Putamen (tissue), 1 donor: ENCODE results near the gene UBA6.
A peak's percentile ranks its signal among the peaks of the same experiment; 100 is the strongest.
"Not testable (repeated sequence)": the region's sequence is repeated elsewhere in the genome, so short reads cannot be mapped to it uniquely, and the experiment has no call there.

Experiments
- DNase-seq: peaks from one replicate; pipeline ENCODE4 v3.0.0-alpha.2; 2016; ENCODE audit warnings: low spot score

Gene UBA6

GRCh38 chr4:67660418-67660817 is 40.5 kb downstream of the UBA6 start:
- no peak for DNase-seq

GRCh38 chr4:67659065-67659464 is 41.9 kb downstream of the UBA6 start:
- DNase-seq, result no peak

DNA sequence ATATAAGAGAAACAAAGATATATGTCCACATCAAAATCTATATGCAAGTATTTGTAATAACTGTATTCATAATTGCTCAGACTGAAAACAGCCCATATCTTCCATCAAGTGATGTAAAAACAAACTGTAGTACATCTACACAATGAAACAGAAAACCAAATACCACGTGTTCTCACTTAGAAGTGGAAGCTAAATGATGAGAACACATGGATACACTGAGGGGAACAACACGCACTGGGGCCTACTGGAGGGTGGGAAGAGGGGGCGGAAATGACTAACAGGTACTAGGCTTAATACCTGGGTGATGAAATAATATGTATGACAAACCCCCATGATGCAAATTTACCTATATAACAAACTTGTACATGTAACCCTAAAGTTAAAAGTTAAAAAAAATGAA is 42.7 kb downstream of the UBA6 start:
- DNase-seq, result no peak

- DNase-seq, result no peak
Observed at GRCh38 chr4:67651536-67651935, 49.4 kb downstream of the UBA6 start.

DNA sequence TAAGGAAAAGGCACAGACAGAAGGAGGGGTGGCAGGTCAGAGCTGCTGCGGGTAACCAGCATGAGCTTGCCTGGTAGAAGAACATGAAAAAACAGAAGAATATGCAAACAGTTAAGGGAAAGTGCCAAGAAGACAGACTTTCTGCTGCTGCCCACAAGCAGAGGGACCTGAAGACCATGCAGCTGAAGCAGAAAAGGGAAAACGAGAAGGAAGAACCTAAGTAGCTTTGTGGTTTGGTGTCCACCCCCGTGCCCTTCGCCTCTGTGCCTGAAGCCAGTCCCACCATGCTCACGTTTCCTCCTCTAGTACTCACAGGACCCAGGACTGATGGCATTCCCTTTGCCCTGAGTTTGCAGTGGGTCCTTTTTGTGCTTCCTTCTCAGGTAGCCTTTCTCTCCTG is 62.8 kb downstream of the UBA6 start:
- DNase-seq, result no peak

- not testable (repeated sequence) for DNase-seq
Observed at GRCh38 chr4:67636978-67637377, 64.0 kb downstream of the UBA6 start.

DNA sequence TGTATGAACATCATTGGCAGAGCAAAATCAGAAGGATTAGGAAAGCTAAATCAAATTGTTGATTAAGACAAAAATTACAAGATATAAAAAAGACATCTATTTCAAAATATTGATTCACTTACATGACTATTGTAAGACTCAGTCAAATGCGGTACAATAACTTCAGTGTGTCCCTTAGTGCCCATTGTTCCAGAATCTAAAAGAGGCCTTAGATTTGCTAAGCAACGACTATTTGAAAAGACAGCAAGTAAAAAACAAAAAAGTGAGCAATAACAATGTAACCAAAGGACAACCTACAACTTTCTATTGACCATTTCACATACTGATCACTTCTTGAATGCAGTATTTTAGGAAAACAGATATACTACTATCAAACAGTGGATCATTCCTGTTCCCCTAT is 65.6 kb downstream of the UBA6 start:
- peak; percentile 6 for DNase-seq

GRCh38 chr4:67634741-67635140 is 66.2 kb downstream of the UBA6 start:
- no peak for DNase-seq

GRCh38 chr4:67632492-67632891 is 68.5 kb downstream of the UBA6 start:
- DNase-seq, result no peak

- DNase-seq, result peak; percentile 15
Observed at GRCh38 chr4:67624939-67625338, 76.0 kb downstream of the UBA6 start.

DNA sequence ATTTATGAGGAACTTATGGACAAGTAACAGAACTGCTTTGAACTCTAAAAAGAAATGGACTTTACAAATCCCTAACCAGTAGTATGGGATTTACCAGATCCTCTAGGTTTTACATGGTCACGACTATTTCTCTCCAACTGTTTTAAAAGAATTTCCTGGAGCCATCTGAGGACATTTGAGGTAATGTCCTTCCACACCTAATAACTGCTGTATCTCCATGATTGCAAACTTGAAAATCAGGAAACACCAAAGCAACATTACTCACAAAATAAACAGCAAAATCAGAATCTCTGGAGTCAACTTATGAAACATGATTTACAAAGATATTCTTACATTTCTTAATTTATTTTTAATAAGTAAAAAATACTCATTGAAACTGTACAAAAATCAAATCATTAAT is 84.5 kb downstream of the UBA6 start:
- DNase-seq, result no peak

DNA sequence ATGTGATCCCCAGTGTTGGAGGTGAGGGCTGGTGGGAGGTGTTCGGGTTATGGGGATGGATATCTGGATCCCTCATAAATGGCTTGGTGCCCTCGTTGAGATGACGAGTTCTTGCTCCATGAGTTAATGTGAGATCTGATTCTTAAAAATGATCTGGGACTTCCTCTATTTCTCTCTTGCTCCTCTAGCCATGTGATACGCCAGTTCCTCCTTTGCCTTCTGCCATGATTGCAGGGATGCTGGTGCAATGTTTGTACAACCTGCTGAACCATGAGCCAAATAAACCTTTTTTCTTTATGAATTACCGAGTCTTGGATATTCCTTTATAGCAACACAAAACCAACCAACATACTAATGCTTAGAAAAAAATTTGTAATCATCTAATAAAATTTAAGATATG is 85.8 kb downstream of the UBA6 start:
- no peak for DNase-seq

- no peak for DNase-seq
Observed at GRCh38 chr4:67614186-67614585, 86.8 kb downstream of the UBA6 start.

GRCh38 chr4:67608027-67608426 is 92.9 kb downstream of the UBA6 start:
- DNase-seq, result no peak

DNA sequence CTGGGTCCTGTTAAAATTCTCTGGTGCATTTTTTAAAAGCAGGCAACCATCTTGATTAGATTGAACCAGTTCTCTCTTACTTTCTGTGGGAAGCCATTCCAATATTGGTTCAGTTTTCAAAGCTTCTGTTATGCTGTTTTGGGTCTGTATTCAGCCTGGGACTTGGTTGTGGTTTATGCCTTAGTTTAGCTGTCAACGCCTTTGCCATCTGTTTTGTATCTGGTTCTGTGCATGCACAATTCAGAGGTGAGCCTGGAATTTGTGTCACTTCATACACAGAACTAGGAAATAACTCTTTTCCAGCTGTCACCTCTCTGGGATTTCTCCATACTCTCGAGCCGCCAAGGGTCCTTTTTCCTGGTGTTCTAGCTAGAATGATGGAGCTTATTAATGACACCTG is 96.2 kb downstream of the UBA6 start:
- no peak for DNase-seq

DNA sequence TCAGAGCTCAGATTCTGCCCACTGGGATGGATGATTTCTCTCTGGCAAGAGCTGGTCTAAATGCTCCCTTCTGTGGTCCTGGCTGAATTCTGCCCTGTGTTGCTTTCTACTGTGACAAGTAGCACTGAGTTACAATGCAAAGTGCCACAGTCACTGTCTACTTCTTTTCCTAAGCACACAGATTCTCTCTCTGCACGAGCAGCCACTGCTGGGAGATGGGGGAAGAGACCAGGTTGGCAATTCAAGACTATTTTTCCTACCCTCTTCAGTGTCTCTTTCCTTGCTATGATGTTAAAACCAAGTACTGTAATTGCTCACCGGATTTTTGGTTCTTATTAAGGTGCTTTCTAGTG is 97.0 kb downstream of the UBA6 start:
- DNase-seq, result no peak

DNA sequence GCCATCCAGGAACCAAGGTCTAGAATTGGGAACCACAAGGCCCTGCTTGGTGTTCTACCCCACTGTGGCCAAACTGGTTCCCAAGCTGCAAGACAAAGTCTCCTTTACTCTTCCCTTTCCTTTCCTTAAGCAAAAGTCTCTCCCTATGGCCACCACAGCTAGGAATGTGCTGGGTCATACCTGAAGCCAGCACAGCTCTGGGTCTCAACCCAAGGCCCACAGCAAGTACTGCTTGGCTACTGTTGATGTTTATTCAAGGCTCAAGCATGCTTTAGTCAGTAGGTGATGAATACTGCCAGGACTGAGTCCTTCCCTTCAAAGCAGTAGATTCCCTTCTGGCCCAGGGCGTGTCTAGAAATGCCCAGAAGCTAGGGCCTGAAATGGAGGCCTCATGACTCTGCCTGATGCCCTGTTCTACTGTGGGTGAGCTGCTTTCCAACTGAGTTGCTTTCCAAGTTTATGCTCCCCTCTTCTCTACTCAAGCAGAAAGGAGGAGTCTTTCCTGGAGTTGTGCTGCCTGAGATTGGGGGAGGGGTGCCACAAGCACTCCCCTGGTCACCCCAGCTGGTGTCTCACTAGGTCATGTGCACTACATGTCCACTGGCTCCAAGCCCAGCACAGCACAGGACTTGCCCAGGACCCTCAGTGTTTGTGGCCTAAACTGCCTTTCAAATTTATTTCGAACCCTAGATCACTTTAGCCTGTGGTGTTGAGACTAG is 97.5 kb downstream of the UBA6 start:
- no peak for DNase-seq

DNA sequence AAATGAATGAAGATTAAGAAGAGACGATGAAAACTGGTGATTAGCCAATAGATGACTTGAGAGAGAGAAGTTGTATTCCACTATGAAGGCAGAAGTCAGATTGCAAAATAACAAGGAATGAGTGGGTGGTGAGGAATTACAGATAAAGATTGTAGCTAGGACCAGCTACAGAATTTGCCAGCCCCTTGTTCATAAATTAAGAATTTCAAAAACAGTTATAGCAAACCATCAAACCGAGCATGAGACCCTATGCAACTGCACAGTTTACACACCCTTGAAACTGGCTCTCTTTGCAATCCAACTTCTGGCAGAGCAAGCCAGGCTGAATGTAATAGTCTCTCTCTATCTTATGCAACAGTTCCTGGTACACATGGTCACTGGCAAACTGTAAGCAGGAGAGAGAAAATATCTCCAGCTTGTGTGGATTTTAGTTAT is 107.2 kb downstream of the UBA6 start:
- no peak for DNase-seq

DNA sequence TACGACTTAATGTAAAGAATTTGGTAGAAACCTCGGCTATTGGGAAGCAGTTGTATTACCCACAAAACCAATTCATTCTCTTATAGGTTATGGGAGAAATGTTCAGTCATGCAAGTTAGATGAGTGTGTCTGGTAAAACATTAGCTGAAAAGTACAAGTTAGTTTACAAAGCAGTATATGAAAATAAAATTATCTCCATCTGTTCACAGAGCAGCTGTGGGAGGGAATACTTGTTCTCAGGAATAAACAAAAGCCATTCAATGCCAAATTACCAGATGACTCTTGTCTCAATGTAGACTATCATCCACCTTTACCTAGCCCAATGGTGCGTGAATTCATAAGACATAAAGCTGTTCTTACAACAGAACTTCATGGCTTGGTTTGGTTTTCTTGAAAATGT is 113.8 kb downstream of the UBA6 start:
- DNase-seq, result no peak

DNA sequence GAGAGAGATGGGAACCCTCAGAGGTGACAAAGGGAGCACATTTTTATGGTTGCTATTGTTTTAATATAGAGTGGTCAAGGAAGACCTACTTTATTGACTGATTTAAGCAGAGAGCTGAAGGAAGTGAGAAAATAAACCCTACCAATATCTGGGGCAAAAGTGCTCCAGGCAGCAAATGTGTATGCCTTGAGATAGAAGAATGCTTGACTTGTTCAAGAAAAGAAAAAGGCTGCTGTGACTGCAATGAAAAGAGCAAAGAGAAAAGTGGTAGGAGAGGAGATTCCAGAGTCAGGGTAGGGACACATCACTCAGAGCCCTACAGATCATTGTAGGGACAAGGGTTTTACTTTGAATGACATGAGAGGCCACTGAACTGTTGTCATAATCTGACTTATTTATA is 116.5 kb downstream of the UBA6 start:
- DNase-seq, result no peak

DNA sequence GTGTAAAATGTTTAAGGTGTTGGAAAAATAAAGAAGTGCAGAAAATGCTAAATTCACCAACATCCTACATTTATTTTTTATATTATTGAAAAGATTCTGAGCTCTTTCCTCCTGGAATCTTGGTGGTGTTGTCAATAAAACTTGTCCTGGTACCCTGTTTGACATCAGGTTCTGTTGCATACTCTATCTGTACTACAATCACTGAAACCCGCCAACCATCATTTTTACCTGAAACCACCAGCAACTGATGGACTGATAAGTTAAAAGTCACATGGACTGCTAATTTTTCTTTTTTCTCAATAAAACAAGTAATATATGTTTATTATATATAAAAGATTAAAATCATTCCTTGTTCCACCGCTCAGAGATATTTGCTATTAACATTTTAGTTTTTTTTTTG is 119.0 kb downstream of the UBA6 start:
- DNase-seq, result no peak

DNA sequence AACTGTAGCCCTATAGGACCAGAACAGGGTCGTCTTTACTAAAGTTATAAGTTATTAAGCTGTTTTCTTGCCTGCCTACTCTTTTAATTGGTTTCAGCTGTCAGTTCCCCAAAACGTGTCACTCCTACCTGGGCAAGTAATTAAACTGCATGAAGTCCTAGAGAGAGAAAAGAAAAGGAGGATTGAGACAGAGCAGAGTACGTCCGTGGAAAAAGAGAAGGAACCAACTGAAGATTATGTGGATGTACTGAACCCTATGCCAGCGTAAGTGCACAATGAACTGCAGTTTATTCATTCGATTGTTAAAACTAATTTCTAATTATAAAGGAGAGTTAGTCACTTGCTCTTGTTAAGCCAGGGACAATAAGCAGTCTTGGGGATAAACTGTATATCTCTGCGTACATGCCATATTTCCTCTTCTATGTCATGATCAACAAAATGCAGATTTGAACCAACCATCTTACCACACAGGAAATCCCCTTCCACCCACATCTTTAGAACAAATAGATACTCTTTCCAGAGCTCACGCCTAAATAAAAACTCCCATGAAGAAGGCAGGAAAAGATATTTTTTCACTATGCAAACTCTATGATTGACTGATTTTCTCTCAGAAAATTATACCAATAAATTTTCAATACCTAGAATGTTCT is 119.6 kb downstream of the UBA6 start:
- no peak for DNase-seq

DNA sequence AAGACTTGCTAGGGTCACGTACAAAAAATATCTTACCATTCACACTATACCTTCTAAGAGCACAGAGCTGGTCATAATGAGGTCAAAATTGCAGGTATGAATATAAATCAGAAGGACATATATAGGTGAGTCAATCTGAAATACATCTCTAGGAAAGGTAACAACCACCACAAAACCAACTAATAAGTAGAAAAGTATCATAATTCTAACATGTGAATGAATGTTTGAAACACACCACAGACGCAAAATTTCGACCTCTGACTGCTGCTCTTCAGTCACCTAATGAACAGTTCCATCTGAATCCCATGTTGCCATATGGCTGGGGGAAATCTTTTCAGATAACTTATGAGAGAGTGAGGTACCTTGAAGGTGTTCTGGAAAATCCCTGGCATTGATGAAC is 120.4 kb downstream of the UBA6 start:
- no peak for DNase-seq

DNA sequence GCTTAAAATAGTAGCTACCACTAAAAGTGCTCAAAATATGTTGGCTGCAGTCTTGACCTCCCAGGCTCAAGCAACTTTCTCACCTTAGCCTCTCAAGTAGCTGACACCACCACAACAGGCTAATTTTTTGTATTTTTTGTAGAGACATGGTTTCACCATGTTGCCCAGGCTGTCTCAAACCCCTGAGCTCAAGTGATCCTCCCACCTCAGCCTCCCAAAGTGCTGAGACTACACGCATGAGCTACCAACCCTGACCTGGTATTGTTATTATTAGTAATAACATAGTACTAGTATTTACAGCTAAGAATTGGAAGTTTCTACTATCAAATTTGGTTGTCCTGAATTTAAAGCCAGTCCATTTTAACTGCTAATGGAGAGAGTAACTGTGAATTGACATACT is 124.4 kb downstream of the UBA6 start:
- DNase-seq, result no peak
